Body of pancreas (tissue), 4 donors: ENCODE results near the gene LRP10. TPM values are rescaled to one million over a fixed set of nuclear protein-coding genes. Genes with fewer than 3 reads are reported as not detected.
A peak's percentile ranks its signal among the peaks of the same experiment; 100 is the strongest.
"Not testable (repeated sequence)": the region's sequence is repeated elsewhere in the genome, so short reads cannot be mapped to it uniquely, and the experiment has no call there.

Experiments used
- ATAC-seq: fragments of 150-250 bp; one replicate; pipeline ENCODE4 v1.9.1; 2016
- DNase-seq, 4 donors: peaks; one replicate each; pipeline ENCODE4 v3.0.0-alpha.2; 2019
- H3K27ac ChIP-seq, 4 donors: fragments of 200-600 bp; sonication (generic); 1 replicate in 3 of 4; 2 replicates in 1 of 4; pipeline versions ENCODE4 v1.5.1 to v1.6.1; 2016 to 2019; ENCODE audit warnings: mild to moderate bottlenecking in 1 of 4, mixed read lengths in 1 of 4, moderate library complexity in 1 of 4
- H3K27me3 ChIP-seq, 2 donors: fragments of 200-600 bp; sonication (generic); one replicate each; pipeline ENCODE4 v1.6.0; 2016; ENCODE audit warnings: mild to moderate bottlenecking in 1 of 2
- H3K36me3 ChIP-seq, 2 donors: fragments of 200-600 bp; sonication (generic); replicated peaks in 1 of 2; 2 replicates each; pipeline ENCODE4 v1.5.1; 2016; ENCODE audit warnings: low read depth in 2 of 2; ENCODE audit not compliant: insufficient read depth in 1 of 2
- H3K4me1 ChIP-seq: fragments of 200-600 bp; sonication (generic); one replicate; pipeline ENCODE4 v1.6.0; 2016
- H3K4me3 ChIP-seq, 2 donors: fragments of 200-600 bp; sonication (generic); 1 replicate in 1 of 2; 2 replicates in 1 of 2; pipeline ENCODE4 v1.5.1; 2016 to 2019
- H3K9me3 ChIP-seq, 3 donors: fragments of 200-600 bp; sonication (generic); 1 replicate in 2 of 3; 2 replicates in 1 of 3; pipeline ENCODE4 v1.5.1; 2016
- POLR2A ChIP-seq, 3 donors: fragments of 450-650 bp; IDR thresholded peaks; one replicate each; pipeline ENCODE4 v1.6.1; 2016; ENCODE audit warnings: antibody characterized with exemption in 3 of 3, mild to moderate bottlenecking in 2 of 3
- WGBS, 2 donors: methylation state at CpG; one replicate each; pipeline ENCODE4 v1.1.5; 2017; 5-methylcytosine and 5-hydroxymethylcytosine counted together
- intact Hi-C: fragments of 100-400 bp; cut with DNase I; formaldehyde crosslinking; loops from one replicate; pipeline ENCODE4 v1.15.1; 2023
- total RNA-seq, 2 donors: library from RNA; depleted of rRNA; stranded (reverse); fragments of >200 nt; gene quantifications; one replicate each; pipeline ENCODE4 v1.1.0, GENCODE V29; 2016
- TF ChIP-seq, protein P1 (sequence below), 7 experiments: fragments of 450-650 bp in 4 of 7; fragments of 200-600 bp in 3 of 7; sonication (generic) in 3 of 7; IDR thresholded peaks; one replicate each; pipeline ENCODE4 v1.5.1; 2016 to 2019; ENCODE audit warnings: antibody characterized with exemption in 7 of 7

Gene LRP10
- total RNA-seq, 2 donors from 2014 or later, result 47.8 to 83.0 TPM

- intact Hi-C loops, result no loop called here
- peaks cover 23% of the 10 kb centered on the region for H3K4me1 ChIP-seq
Measured at GRCh38 chr14:22847661-22848341, 23.7 kb upstream of the LRP10 start.

DNA sequence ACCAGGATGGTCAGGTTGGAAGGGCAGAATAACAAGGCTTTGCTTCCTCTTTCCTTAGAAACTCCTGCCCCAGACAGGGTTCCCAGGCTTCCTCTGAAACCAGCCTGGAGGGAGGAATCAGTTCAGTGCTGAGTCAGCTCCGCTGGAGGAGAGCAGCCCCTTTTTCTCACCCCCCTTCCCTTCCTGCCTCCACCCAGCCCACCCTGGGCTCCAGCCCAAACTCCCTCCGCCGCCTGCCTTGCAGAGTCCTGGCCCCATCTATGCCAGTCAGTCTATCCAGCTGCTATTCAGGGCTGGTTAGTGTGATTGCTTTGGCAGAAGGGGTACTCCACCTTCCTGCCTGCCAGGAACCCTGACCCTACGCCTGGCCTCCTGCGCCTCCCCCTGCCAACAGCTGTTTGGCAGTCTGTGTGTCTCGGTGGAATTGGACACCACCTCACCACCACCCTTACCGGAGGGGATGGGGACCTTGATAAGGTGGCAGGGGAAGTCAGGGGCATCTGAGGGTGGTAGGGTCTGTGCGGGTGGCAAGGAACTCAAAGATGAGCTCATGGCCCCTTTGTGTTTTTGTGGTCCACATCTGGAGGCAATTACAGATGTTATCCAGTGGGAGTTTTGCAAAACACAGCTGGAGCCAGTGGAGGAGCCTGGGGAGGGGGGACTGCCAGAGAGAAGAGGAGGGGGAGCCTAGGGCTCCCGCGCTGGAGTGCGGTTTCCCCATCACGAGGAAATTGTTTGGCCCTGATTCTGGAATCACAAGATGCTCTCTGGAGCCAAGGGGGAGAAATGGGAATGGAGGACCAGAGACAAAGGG, 23.0 kb upstream of the LRP10 start:
- Histone ChIP-seq H3K36me3 (peaks cover 7 to 12% of the 10 kb centered on the region in 2 donors), H3K27ac (peak overlapping the region in 2 of 4 donors; percentile 46 to 65), H3K27me3 (no peaks in the 10 kb centered on the region), H3K9me3 (no peaks in the 10 kb centered on the region), H3K4me3 (no peak overlapping the region), H3K4me1 (peaks cover 28% of the 10 kb centered on the region)
- ATAC-seq, result no peak
- no peak for TF ChIP-seq POLR2A (IDR thresholded peaks at IDR 0.05)
- TF ChIP-seq, protein P1, sequence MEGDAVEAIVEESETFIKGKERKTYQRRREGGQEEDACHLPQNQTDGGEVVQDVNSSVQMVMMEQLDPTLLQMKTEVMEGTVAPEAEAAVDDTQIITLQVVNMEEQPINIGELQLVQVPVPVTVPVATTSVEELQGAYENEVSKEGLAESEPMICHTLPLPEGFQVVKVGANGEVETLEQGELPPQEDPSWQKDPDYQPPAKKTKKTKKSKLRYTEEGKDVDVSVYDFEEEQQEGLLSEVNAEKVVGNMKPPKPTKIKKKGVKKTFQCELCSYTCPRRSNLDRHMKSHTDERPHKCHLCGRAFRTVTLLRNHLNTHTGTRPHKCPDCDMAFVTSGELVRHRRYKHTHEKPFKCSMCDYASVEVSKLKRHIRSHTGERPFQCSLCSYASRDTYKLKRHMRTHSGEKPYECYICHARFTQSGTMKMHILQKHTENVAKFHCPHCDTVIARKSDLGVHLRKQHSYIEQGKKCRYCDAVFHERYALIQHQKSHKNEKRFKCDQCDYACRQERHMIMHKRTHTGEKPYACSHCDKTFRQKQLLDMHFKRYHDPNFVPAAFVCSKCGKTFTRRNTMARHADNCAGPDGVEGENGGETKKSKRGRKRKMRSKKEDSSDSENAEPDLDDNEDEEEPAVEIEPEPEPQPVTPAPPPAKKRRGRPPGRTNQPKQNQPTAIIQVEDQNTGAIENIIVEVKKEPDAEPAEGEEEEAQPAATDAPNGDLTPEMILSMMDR (IDR thresholded peaks at IDR 0.05), result no peak
- WGBS, 2 donors, result 58 to 65% methylated on average over 12 of the region's 12 CpGs
- intact Hi-C loops, result no loop called here
- DNase-seq, result peak in 3 of 4 donors; percentile 27 to 40 (median 35)

More at GRCh38 chr14:22847661-22848341, 23.7 kb upstream of the LRP10 start:
- ATAC-seq, result no peak
- H3K27ac ChIP-seq, result peak overlapping the region in 2 of 4 donors; percentile 33 to 46
- no peaks in the 10 kb centered on the region for H3K9me3 ChIP-seq
- H3K27me3 ChIP-seq, result no peaks in the 10 kb centered on the region
- peaks cover 9 to 12% of the 10 kb centered on the region in 2 donors for H3K36me3 ChIP-seq
- no peak for TF ChIP-seq POLR2A (IDR thresholded peaks at IDR 0.05)
- TF ChIP-seq, protein P1 (IDR thresholded peaks at IDR 0.05), result no peak
- DNase-seq, result no peak
- H3K4me3 ChIP-seq, result no peak overlapping the region
- WGBS, 2 donors, result 67 to 74% methylated on average over 14 of the region's 14 CpGs

DNA sequence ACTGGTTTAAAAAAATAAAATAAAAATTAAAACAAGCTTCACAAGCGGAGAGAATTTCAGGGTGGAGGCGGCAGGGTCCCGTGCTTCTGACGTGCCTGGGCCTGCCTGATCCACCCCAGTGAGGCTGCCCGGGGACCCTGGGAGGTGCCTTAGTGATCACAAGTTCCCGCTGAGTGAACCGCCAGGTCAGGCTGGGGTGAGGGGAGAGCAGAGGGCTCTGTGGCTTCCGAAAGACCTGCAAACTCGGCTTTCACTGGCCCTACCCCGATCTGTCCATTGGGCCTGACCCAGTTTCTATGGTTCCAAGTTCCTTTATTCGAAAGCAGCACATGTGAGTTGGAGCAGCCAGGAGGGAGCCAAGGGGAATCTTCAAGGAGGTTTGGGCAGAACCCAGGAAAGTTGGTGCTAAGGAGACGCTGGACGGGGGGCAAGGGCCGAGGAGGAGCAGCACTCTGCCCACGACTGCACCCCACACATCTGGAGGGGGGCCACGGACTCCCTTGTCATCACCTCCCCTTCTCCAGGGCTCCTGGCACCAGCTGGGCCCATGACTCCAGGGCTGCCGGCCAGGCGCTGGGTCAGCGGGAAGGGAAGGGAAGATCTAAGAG, 22.2 kb upstream of the LRP10 start:
- peak overlapping the region in 2 of 4 donors; percentile 65 to 79 for H3K27ac ChIP-seq
- no peak for TF ChIP-seq POLR2A (IDR thresholded peaks at IDR 0.05)
- TF ChIP-seq, protein P1 (IDR thresholded peaks at IDR 0.05), result no peak
- H3K36me3 ChIP-seq, result peaks cover 7 to 12% of the 10 kb centered on the region in 2 donors
- H3K4me1 ChIP-seq, result peaks cover 28% of the 10 kb centered on the region
- H3K27me3 ChIP-seq, result no peaks in the 10 kb centered on the region
- no peak overlapping the region for H3K4me3 ChIP-seq
- H3K9me3 ChIP-seq, result no peaks in the 10 kb centered on the region
- 87 to 91% methylated on average over 13 to 19 of the region's 19 CpGs for WGBS, 2 donors
- intact Hi-C loops, result no loop called here
- ATAC-seq (no peak), DNase-seq (peak in 3 of 4 donors; percentile 23 to 33 (median 25))

- WGBS, 2 donors, result 58 to 68% methylated on average over 6 to 9 of the region's 9 CpGs
- TF ChIP-seq POLR2A (IDR thresholded peaks at IDR 0.05), result peak in 2 of 3 donors; percentile 19 to 25
- TF ChIP-seq, protein P1 (IDR thresholded peaks at IDR 0.05), result no peak
- peaks cover 28% of the 10 kb centered on the region for H3K4me1 ChIP-seq
- no peaks in the 10 kb centered on the region for H3K36me3 ChIP-seq
- no peaks in the 10 kb centered on the region for H3K9me3 ChIP-seq
- H3K27ac ChIP-seq, result peak overlapping the region; percentile 71 to 82 (median 79)
- intact Hi-C loops, result loop anchor here (10.0 kb wide), 1 partner anchor 296 kb away; no protein-coding TSS in a partner anchor
- H3K4me3 ChIP-seq, result no peak overlapping the region
- ATAC-seq (peak; percentile 84), DNase-seq (peak; percentile 85 to 95 (median 93))
- no peaks in the 10 kb centered on the region for H3K27me3 ChIP-seq
Measured at GRCh38 chr14:22850944-22851764, 20.4 kb upstream of the LRP10 start.

DNA sequence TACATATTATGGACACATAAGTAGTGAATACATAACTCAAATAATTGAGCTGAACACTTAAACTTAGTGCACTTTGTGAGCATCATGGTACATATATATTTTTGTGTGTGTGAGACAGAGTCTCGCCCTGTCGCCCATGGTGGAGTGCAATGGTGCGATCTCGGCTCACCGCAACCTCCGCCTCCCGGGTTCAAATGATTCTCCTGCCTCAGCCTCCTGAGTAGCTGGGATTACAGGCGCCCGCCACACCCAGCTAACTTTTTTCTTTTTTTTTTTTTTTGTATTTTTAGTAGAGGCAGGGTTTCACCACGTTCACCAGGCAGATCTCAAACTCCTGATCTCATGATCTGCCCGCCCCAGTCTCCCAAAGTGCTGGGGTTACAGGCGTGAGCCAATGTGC, 19.4 kb upstream of the LRP10 start:
- H3K36me3 ChIP-seq, ATAC-seq, DNase-seq, H3K9me3 ChIP-seq, H3K4me3 ChIP-seq, H3K27me3 ChIP-seq: not testable (repeated sequence)
- intact Hi-C loops, result loop anchor here (10.0 kb wide), 1 partner anchor 297 kb away; no protein-coding TSS in a partner anchor
- peak overlapping the region; percentile 71 to 82 (median 80) for H3K27ac ChIP-seq
- H3K4me1 ChIP-seq, result peaks cover 28% of the 10 kb centered on the region
- WGBS, 2 donors, result 80 to 85% methylated on average over 12 of the region's 12 CpGs
